Measurements from ENCODE around the gene ACSL1.

The ACSL1 gene

DNA sequence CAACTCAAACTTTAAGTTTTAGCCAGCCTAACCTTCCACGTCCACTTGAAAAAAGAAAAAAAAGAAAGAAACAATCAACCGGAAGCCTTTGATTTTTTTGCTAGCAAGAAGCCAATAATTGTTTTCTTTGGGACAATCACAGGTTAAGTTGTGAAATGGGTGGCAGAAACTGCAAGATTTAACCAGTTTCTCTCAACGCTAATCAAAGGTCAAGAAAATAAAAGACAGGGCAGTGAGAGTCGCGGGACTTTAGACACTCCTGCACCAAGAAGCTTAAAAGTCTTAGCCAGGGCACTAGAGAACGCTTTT is 1.0 kb downstream of the ACSL1 start:
- H3K4me3 ChIP-seq (ENCODE audit: low read depth, low read length) = peak overlapping the region; percentile 63
- TF ChIP-seq CTCF (IDR thresholded peaks at IDR 0.05; ENCODE audit: low read depth, low read length) = no peak

DNA sequence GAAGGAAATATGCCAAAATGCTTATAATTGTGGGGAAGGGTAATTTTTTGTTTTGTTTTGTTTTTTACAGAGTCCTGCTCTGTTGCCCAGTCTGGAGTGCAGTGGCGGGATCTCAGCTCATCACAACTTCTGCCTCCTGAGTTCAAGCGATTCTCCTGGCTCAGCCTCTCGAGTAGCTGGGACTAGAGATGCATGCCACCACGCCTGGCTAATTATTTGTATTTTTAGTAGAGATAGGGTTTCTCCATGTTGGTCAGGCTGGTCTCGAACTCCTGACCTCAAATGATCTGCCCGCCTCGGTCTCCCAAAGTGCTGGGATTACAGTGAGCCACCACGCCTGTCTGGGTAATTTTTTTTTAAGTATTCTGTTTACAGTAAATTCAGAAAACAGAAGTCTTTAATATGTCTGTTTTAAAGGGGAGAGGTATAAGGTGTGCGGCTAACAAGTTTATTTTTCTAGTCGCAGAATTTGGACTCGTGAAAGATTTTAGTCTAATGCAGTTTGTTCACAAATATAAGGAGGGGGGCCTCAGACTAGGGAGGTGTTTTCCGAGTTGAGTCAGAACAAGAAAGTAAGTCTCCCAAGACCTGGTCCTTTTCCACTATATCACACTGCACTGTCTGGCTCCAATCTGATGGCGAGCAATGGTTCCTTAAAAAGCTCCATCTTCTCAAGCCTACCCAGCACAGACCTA is 1.5 kb downstream of the ACSL1 start:
- TF ChIP-seq CTCF (IDR thresholded peaks at IDR 0.05; ENCODE audit: low read depth, low read length) = no peak
- H3K4me3 ChIP-seq (ENCODE audit: low read depth, low read length) = no peak overlapping the region

- H3K4me3 ChIP-seq (ENCODE audit: low read depth, low read length) = no peak overlapping the region
- no peak for TF ChIP-seq CTCF (IDR thresholded peaks at IDR 0.05; ENCODE audit: low read depth, low read length)
These were observed 2.8 kb downstream of the ACSL1 start for GRCh38 chr4:184823014-184823413.

DNA sequence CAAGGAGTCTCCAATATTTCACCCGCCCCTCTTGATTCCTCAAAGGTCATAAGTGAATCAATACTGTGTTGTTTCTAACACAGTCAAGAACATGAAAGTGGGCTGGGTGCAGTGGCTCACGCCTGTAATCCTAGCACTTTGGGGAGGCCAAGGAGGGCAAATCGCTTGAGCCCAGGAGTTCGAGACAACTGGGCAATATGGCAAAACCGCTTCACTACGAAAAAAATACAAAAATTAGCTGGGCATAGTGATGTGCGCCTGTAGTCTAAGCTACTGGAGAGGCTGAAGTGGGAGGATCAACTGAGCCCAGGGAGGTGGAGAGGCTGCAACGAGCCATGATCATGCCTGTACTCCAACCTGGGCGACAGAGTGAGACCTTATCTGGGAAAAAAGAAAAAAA is 3.4 kb downstream of the ACSL1 start:
- no peak for TF ChIP-seq CTCF (IDR thresholded peaks at IDR 0.05; ENCODE audit: low read depth, low read length)

DNA sequence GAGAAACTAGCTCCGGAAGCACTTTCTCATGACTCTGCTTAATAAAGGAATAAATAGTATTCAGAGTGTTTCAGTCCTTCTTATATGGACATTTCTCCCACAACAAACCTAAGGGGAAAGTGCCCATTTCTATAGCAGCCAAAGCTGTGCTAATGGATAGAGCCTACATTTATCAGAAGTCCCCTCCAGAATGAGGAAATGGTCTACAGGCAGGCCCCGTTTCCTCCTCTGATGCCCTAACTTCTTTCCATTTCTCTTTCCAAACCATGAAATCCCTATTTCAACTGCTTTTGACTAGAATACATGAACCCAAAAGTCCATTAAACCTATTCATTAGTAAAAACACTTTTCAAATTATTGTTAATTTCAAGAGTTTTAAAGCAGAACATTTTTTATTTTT is 4.5 kb downstream of the ACSL1 start:
- TF ChIP-seq CTCF (IDR thresholded peaks at IDR 0.05; ENCODE audit: low read depth, low read length) = no peak
- no peak overlapping the region for H3K4me3 ChIP-seq (ENCODE audit: low read depth, low read length)

More for the DNA sequence above, 3.4 kb downstream of the ACSL1 start:
- H3K4me3 ChIP-seq (ENCODE audit: low read depth, low read length) = no peak overlapping the region

DNA sequence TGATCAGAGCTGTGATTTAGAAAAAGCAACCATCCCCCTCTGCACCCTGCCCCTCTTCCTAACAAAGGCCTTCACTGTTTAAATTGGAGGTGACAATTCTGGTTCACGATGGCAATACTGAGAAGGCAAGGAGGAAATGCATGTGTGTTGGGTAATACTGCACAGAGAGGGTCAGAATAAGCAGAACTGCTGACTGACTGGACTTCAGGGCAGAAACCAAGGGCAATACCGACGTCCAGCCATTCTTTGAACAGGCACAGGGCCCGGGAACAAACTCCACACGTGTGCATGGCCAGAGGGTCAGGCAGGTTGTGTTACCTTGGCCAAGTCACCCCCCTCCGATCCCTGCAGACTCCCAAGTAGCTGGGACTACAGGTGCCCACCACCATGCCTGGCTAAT is 6.0 kb downstream of the ACSL1 start:
- no peak overlapping the region for H3K4me3 ChIP-seq (ENCODE audit: low read depth, low read length)
- no peak for TF ChIP-seq CTCF (IDR thresholded peaks at IDR 0.05; ENCODE audit: low read depth, low read length)

GRCh38 chr4:184818216-184818564 is 7.6 kb downstream of the ACSL1 start:
- no peak overlapping the region for H3K4me3 ChIP-seq (ENCODE audit: low read depth, low read length)

More at GRCh38 chr4:184818216-184818564, 7.6 kb downstream of the ACSL1 start:
- no peak for TF ChIP-seq CTCF (IDR thresholded peaks at IDR 0.05; ENCODE audit: low read depth, low read length)
